T-helper 1 cell (primary cell): ENCODE results near the gene SYTL4.
A peak's percentile ranks its signal among the peaks of the same experiment; 100 is the strongest.

ENCODE experiments used
- DNase-seq, 5 donors: peaks; one replicate each; pipeline ENCODE4 v3.0.0-alpha.2; 2012 to 2020

SYTL4 gene

DNA sequence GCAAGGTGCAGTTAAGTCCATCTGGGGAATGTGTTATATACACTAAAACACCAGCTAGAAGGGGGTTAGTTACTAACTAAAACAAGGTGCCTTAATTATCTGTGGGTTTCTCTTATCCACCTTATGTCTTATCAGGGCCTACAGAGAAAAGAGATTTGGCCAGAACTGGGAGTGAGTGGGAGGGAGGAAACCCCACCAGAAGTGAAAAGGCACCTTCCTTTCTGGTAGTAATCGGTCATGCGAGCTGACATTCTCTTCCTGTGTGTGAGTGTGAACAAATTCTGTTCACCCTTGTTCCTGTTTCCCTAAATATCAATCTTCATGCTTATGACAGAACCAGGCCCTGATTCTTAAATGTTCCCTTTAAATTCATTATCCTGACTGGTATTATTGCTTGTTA is 44.4 kb downstream of the SYTL4 start:
- no peak for DNase-seq

DNA sequence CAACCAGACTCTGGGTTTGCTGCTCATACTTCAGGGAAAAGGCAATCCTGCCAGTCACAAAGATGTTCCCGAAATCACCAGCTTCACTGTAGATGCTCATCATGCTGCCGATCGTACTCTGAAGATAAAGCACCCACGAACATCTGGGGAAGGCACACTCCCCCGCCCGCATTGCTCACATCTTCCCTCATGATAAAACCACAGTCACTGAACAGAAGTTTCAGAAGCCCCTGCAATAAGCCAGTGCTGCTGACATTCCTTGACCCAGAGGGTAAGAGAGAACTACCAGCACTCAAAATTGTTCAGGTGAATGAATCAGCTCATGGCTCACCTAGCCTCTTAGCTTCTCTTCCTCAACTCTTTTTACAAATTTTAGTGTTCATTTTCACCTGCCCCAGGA is 44.8 kb downstream of the SYTL4 start:
- no peak for DNase-seq

DNA sequence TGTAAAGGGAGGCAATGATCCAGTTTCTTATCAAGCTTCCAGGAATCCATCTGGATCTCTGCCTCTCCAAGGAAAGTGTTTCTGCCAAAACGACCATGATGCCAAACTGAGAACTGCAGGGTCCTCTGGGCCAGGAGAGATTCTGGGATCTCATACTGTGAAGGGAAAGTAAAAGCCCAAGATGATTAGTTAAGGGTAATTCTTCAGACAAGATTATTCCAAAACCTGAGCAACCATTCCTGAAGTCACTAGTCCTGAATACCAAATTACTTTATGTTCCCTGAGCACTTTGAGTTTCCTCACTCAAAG is 46.0 kb downstream of the SYTL4 start:
- DNase-seq = no peak

DNA sequence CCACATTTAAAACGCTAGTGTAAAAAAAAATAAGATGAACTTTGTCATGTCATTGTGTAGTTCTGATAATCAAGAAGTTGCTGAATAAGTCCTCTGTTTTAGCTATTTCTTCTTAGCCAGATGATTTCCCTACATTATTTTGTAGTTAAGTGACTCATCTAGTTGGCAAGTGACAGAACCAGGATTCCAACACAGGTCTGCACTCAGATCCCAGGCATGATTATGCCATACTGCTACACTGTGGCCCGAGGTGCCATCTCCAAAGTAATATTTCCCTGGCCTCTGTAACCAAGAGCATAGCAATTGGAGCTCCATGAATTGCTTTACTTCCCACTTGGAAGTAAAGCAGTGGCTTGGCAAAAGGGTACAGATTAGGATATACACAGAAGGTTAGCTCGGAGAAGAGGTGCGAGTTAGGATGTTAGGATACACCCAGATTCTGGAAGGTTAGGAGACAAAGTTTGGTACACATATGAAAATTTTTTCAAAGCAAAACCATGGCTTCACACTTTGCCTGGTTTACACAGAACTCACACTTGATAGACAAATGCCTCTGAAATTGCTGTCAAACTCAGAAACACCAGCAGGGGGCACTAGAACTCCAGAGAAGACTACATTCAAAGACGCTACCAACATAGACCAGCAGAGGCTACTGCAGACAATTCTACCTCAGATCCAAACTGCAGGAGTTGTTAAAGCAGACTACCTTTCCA is 46.5 kb downstream of the SYTL4 start:
- DNase-seq = peak in 4 of 5 donors; percentile 13 to 67 (median 44)

DNA sequence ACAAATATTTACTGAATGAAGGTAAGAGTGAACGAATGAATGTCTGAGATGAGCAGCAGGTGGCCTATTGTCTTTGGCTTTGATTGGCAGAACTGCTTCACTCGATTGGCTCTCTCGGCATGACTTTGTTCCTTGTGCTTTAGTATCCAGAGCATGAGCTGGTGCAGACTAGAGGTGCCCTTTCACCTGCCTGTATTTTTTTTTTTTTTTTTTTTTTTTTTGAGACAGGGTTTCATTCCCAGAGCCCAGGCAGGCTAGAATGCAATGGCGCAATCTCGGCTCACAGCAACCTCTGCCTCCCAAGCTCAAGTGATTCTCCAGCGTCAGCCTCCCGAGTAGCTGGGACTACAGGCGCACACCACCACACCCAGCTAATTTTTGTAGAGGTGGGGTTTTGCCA is 49.0 kb downstream of the SYTL4 start:
- no peak for DNase-seq

DNA sequence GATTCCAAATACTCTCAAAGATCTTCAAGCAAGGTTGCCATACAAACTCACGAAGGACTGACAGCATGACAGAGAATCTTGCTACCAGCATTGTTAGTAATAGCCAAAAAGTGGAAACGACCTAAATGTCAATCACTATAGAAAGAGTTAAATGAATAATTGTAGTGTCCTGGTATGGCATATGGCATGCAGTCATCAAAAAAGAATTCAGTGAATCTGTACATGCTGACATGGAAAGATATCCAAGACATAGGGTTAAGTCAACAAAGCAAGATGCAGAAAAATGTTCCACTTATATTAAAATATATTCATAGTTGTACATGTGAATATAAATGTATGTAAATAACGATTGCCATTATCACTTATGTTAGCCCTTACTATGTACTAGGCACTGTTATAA is 50.3 kb downstream of the SYTL4 start:
- DNase-seq = no peak

DNA sequence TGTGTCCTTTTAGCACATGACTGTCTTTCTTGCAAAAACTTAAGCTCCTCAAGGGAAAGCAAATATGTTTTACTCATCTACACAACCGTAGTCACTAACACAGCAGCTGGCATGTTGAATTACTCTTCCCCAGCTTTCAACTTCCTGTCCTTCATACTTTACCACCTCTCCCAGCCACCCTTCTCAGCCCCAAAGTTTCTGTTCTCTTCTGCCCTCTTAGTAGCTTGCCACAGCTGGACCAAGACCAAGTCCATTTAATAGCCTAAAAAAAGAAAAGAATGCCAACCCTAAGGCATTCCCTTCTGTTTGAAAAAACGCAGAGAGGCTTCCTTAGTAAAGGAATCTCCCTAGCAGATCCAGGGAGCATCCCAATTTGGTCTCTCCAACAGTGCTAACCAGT is 51.2 kb downstream of the SYTL4 start:
- DNase-seq = no peak

DNA sequence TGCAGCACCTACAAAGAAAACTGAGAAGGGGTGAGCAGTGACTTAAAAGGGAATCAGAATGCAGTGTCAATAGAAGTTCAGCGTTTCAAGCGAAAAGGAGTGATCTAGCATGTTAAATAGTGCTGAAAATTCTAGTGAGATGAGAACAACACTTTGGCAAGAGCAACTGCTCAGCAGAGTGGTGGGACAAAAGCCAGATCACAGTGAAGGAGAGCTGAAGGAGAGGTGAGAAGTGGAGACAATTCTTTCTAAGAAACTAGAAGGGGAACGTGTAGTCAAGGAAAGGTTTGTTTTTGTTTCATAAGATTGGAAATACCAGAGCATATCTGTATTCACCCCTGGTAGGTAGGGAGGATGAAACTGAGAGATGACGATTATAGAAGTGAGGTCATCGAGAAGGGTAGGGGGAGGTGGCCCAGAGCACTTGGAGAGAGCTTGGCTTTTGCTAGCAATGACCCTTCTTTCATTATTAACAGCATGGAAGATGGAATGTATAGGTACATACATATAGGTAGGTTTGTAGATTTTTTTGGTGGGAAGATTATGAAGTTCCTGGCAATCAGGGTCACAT is 54.2 kb downstream of the SYTL4 start:
- no peak for DNase-seq

DNA sequence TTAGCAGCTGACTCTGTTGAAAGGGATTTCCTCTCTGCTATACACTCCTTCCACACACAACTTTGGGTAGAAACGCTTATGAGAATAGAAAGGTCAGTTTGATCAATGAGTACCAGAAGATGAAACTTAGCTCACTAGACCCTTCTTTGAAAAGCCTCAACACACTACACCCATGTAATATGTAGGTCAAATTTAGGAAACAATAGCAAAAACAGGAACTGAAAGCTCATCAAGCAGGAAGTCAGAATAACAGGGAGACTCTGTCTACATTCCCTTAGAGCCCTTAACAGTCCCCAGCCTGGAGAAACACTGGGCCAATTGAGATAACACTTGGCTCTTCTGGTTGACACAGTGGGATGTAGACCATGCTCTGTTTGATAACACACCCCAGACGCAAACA is 57.2 kb downstream of the SYTL4 start:
- DNase-seq = no peak

DNA sequence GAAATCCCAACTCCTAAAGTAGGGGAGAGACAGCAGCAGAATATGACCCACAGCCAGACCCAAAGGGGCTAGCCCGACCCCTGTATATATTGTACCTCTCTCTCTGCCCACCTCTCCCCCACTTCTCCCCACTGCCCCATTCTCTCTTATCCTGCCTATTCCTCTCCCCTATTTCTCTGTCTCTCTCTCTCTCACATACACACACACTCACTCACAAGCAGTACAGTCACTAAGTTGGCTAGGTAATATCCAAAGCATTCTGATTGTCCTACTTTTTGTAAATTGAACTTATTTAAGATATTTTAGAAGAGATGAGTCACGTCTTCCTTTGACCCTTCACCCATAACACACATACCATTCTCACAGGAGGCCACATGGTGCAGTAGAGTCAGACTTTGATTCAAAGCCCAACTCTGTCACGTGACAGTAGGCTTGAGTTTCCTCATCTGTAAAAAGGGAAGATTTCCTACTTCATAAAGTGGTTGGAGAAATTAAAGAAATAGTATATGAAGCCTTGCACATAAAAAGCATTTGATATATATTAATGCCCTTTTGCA is 58.4 kb downstream of the SYTL4 start:
- no peak for DNase-seq

DNA sequence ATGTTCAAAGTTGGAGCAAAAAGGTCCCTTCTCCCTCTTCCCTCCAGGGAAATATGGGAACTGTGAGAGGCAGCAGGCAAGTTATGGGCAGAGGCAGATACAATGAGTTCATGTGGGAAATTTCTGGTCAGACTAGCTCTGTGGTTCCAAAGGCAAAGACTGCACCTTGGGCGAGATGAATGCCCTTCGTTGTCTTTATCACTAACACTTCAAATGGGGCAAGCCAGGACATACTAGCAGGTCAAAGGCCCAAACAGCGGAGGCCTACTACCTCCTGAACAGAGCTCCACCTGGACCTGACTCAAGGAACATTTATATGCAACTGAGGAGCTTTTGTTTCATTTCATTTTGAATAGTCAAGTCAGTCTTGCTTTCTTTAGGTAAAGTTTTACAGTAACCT is 59.0 kb downstream of the SYTL4 start:
- DNase-seq = no peak

DNA sequence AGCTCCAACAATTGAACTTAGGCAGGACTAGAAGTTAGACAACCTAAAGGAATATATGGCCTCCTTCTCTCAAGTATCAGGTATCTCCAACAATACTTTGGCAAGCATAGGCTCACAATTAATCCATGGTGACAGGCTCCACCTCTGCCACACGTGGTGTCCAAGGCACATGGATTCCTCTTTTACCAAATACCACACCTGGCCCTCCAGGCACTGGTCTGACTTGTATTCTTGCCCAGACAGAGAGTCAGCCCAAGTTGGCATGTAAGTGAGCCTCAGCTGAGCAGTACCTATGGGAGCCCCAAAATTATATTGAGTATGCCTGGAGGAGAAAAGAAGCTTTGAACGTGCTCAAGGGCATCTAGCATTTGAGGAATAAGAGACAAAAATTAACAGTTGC is 68.3 kb downstream of the SYTL4 start:
- no peak for DNase-seq

DNA sequence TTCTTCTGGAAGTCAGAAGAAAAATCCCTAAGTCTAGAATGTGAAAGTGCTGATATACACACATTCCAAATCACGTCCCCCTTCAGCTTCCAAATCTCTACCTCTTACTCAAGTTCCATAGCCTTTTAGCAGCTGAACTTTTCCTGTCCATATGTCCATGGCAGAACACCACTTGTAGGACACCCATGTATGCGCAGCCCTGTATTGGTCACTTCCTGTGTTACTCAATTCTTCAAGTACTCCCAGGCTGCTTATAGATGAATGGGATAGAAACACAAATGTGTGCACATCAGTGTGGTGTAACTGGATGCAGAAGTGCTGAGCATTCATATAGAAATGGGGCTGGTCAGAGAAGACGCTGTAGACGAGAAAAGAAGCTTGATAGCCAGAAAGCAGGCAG is 69.1 kb downstream of the SYTL4 start:
- DNase-seq = no peak

DNA sequence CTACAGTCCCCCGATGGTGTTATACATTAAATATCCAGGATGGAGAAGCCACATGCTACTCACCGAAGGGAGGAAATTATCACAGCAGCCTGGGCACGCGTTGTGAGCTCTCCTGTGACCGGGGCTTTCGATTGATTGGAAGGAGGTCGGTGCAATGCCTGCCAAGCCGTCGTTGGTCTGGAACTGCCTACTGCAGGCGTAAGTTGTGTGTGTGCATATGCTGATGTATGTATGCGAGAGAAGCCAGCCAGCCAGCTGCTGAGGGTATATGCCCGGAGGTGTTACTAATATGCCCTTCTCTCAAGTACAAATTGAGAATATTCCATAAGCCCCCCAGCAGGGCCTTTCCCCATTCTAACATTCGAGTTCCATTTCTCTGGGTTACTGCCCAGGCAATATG is 69.8 kb downstream of the SYTL4 start:
- DNase-seq = no peak

DNA sequence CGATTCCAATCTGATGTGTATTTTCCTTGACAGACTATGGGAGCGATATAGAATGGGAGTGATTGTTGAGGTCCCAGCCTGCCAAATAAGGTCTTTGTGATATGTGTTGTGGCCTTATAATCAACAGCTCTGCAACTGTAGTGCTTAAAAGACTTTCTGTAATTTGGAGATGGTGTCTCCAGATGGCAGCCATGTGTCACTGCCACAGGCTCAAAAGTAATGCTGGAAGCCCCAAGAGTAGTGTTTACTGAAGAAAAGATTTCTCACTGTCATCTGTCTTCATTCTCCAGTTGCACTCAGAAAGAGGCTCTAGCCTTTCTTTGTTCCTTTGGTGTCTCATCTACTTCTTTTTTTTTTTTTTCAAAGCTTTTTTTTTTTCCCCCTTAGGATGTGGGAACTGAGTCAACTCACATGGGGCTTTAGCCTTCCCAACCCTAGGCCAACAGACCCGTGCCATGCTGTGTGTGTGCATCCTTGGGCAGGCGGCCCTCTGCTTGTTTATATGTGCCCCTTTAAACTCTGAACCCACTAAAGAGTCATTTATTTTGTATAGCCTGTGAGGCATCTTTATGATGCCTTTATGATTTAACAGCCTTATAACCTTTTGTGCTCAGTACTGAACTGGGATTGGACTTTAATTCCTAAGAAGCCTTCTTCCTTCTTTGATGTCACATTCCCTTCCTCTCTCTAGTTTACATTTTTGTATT is 72.3 kb downstream of the SYTL4 start:
- no peak for DNase-seq

DNA sequence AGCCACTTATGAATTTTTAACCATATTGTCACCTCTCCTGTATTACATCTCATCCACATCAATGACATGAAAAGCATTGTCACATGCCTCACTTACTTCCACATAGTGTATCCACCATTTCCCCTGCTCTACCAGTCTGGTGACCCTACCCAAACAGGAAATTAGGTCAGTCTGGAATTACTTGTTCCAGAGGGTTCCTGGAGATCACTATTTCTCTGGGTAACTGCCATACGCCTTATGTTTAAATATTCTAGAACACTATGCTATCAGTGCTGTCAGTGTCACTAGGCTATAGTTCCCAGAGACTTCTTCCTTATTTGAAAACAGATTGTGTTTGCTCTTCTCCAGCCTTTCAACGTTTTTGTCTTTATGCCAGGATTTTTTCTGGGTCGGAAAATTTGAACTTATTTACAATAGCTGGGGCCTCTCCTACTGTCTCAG is 73.0 kb downstream of the SYTL4 start:
- DNase-seq = no peak

DNA sequence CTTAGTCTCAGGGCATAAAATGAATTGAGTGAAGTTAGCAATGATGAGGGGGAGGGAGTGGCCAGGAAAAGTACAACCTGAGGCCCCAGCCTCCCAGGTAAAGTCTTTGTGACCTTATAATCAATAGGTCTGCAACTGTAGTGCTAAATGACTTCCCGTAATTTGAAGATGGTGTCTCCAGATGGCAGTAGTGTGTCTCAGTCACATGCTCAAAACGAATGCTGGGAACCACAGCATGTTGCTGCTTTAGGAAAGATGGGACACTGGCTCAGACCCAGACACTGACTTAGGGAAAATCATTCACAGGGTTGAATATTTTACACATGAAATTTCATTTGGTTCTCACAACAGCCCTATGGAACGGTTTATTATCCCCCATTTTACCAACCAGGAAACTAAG is 77.7 kb downstream of the SYTL4 start:
- DNase-seq = no peak

DNA sequence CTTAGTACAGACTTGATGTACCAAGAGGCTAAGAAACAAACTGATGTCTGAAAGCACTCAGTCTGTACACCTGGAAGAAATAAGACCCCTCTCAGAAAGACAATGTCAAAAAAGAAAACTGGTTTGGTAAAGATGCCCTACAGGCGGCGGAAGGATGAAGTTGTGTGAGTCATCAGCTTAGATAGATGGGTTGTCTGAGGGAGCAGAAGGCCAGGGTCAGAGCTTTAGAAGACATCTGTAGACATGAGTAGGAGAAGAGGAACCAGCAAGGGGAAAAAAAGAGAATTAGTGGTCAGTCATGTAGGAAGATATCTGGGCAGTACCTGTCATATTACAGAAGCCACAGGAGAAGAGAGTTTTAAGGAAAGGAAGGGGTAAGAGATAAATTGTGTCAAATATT is 79.7 kb downstream of the SYTL4 start:
- no peak for DNase-seq

DNA sequence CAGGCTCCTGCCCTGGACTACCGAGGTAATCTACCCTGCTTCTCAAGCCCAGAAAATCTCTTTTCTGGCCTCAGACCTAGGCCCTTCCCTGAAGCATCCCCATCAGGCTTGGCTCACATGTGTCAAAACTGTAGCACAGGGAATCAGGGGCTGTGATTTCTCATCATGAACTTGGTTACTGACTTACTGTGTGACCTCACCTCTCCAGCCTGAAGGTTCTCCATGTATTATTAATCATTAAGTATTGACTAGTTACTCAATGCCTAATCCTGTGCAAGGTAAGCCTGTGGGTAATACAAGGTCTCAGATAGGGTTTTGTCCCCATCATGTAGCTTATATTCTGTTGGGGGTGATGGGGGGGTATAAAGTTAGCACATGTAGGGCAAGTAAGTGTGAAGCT is 81.1 kb downstream of the SYTL4 start:
- no peak for DNase-seq

DNA sequence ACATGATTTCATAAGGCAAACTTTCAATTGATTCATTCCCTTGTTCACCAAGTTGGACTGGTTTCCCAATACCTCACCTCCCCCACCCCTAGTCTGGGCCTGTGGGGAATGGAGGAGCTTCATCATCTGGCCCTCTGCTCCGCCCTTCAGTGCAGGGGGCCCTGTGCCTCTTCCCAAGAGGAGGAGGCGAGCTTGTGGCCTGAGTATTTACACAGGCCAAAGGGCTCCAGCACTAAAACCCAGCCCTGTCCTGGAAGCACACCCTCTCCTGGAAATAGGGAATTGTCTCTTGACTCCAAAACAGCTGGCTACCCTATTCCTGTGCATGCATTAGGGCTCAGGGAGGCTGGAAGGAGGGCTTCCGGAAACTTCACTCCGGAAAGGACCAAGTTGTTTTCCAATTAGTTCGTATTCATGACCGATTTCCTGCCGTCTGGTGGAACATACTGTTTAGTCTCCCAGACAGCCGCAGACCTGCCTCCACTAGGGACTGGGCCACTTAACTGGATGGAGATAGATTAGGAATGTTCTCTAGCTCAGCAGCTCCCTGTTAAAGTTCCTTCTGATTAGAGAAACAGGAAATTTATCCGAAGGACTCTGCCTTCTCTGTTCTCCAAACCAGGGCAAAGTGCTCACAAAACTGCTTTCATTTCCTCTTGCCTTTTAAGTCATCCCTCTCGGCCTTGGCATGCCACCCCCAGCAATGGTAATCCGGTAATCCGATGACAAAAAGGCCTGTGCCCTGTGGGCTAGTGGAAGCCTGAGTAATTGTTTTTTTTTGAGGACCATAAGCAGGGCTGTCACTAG is 82.2 kb downstream of the SYTL4 start:
- DNase-seq = no peak

DNA sequence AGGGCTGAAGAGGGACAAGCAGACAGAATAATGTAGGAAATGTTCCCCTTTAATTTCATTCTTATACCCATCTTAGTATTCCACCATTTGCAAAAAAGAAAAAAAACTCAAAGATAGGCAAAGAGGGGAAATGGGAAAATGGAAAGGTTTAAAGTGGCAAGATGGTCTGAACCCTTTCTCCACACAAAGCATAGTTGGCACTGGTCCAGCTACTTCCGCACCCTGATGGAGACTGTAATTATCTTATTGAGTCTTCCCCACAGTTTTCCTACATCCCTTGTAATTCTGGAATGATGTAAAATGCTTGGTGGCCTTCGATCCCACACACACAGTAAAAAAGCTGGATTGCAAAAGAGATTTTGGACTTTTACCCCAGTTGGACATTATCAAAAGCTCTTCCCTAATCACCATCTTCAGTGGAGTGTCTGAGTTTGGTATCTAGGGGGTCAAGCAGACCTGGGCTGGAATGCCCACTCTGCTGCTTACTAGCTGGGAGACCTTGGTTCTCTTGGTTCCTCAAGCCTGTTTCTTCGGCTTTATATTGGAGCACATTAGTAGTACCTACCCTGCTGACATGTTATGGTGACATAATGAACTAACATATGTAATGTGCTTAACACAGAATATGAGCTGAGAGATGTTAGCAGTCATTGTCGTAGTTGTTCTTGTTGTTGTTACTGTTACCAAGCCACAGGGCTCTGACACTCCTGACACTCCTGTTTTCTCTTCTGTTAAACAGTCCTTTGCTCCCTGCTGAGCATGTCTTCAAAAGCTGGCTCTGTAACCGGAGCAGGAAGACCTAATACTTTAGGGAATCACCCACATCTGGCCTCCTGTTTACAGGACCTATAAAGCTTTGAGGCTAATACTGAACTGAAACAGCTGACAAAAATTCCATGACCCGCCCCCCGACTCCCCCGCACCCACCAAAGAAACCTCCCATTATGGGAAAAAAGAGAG is 83.2 kb downstream of the SYTL4 start:
- DNase-seq = no peak

DNA sequence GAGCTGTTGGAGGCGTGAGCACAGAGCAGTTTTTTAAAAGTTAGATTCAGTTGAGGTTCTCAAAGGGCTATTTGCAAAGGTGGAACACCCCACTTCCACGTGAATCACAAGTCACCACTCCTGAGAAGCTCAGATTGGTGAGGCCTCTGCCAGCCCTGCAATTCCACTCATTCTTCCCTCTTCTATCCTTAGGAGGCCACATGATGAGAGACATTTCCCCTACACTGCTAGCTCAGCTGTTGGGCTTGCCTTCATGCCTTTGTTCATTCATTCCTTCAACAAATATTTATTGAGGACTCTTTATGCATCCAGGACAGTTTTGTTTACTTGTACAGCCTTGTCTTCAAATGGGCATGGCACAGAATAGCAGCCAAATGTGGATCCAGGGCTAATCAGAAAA is 84.2 kb downstream of the SYTL4 start:
- no peak for DNase-seq
